ENCODE results near the gene SERF1A. TPM values are rescaled to one million over a fixed set of nuclear protein-coding genes. Genes with fewer than 3 reads are reported as not detected.
"Not testable (repeated sequence)": the region's sequence is repeated elsewhere in the genome, so short reads cannot be mapped to it uniquely, and the experiment has no call there.

Gene SERF1A
- total RNA-seq = 10 to 100 TPM in 1 of 2 donors, 1 to 10 TPM in 1; 7.3 to 10.1 TPM

- H3K36me3 ChIP-seq (replicated peaks in 1 of 2; ENCODE audit: insufficient read depth in 1 of 2, low read depth in 2 of 2); H3K4me3 ChIP-seq; H3K27me3 ChIP-seq; intact Hi-C loops (cut with DNase I); DNase-seq; H3K4me1 ChIP-seq; H3K9me3 ChIP-seq; H3K27ac ChIP-seq: not testable (repeated sequence)
- peak; percentile 98 for ATAC-seq
- no CpG with 5 or more reads among the region's 66 CpGs for WGBS, 2 donors
Observed at GRCh38 chr5:70900533-70901271, at the start of gene SERF1A. SERF1A (plus strand) TSS chr5:70900669; CDS start chr5:70900870, 201 bp downstream.

- H3K9me3 ChIP-seq; intact Hi-C loops (cut with DNase I); H3K4me1 ChIP-seq; DNase-seq; H3K27ac ChIP-seq; H3K27me3 ChIP-seq; H3K4me3 ChIP-seq; ATAC-seq; H3K36me3 ChIP-seq (replicated peaks in 1 of 2; ENCODE audit: insufficient read depth in 1 of 2, low read depth in 2 of 2): not testable (repeated sequence)
- no CpG with 5 or more reads among the region's 2 CpGs for whole genome bisulfite sequencing, 2 donors
Observed at GRCh38 chr5:70866778-70867177, 33.7 kb upstream of the SERF1A start.

GRCh38 chr5:70870626-70871025 lies 29.8 kb upstream of the SERF1A start:
- no CpG with 5 or more reads among the region's 1 CpG for WGBS, 2 donors
- DNase-seq; H3K27ac ChIP-seq; H3K9me3 ChIP-seq; H3K4me1 ChIP-seq; H3K27me3 ChIP-seq; H3K4me3 ChIP-seq; intact Hi-C loops (cut with DNase I); H3K36me3 ChIP-seq (replicated peaks in 1 of 2; ENCODE audit: insufficient read depth in 1 of 2, low read depth in 2 of 2); ATAC-seq: not testable (repeated sequence)

- ATAC-seq; H3K9me3 ChIP-seq; H3K27ac ChIP-seq; H3K36me3 ChIP-seq (replicated peaks in 1 of 2; ENCODE audit: insufficient read depth in 1 of 2, low read depth in 2 of 2); H3K4me3 ChIP-seq; intact Hi-C loops (cut with DNase I); H3K27me3 ChIP-seq; H3K4me1 ChIP-seq; DNase-seq: not testable (repeated sequence)
- no CpG with 5 or more reads among the region's 2 CpGs for WGBS, 2 donors
Observed at GRCh38 chr5:70896076-70896475, 4.4 kb upstream of the SERF1A start.

DNA sequence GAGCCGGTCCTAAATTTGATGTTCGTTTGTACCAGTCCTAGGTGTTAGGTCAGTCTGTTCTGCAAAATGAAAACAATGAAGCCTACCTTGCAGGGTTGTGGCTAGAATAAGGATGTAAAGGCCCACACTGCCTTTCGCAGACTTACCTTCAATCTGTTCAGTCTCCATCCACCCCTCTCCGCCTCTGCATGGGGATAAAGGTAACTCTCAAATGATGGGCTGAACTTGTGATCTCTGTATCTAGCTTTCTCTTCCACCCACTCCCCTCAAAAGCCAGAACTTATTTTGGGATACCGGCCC lies 753 bp downstream of the SERF1A start:
- WGBS, 2 donors = no CpG with 5 or more reads among the region's 5 CpGs
- H3K4me3 ChIP-seq; H3K36me3 ChIP-seq (replicated peaks in 1 of 2; ENCODE audit: insufficient read depth in 1 of 2, low read depth in 2 of 2); H3K27ac ChIP-seq; intact Hi-C loops (cut with DNase I); H3K4me1 ChIP-seq; H3K27me3 ChIP-seq; H3K9me3 ChIP-seq; DNase-seq; ATAC-seq: not testable (repeated sequence)

- H3K4me3 ChIP-seq; H3K9me3 ChIP-seq; H3K27me3 ChIP-seq; DNase-seq; intact Hi-C loops (cut with DNase I); H3K27ac ChIP-seq; ATAC-seq; H3K4me1 ChIP-seq; H3K36me3 ChIP-seq (replicated peaks in 1 of 2; ENCODE audit: insufficient read depth in 1 of 2, low read depth in 2 of 2): not testable (repeated sequence)
- no CpG with 5 or more reads among the region's 5 CpGs for WGBS, 2 donors
Observed at GRCh38 chr5:70906624-70907023, 6.2 kb downstream of the SERF1A start.

GRCh38 chr5:70916829-70917228 lies 16.4 kb downstream of the SERF1A start:
- H3K4me1 ChIP-seq; DNase-seq; H3K36me3 ChIP-seq (replicated peaks in 1 of 2; ENCODE audit: insufficient read depth in 1 of 2, low read depth in 2 of 2); H3K9me3 ChIP-seq; ATAC-seq; H3K4me3 ChIP-seq; intact Hi-C loops (cut with DNase I); H3K27me3 ChIP-seq; H3K27ac ChIP-seq: not testable (repeated sequence)

DNA sequence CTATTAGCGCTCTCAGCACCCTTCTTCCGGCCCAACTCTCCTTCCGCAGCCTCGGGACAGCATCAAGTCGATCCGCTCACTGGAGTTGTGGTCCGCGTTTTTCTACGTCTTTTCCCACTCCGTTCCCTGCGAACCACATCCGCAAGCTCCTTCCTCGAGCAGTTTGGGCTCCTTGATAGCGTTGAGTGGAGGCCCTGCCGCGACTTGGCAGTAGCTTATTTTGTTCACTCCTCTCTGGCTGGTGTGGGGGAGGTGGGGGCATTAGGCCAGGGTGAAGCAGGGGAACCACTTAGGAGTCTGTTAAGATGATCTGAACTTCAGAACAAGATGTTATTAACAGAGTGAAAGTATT lies 24.7 kb downstream of the SERF1A start:
- whole genome bisulfite sequencing, 2 donors = no CpG with 5 or more reads among the region's 16 CpGs
- peak; percentile 30 for ATAC-seq
- intact Hi-C loops (cut with DNase I); H3K4me1 ChIP-seq; DNase-seq; H3K27ac ChIP-seq; H3K9me3 ChIP-seq; H3K36me3 ChIP-seq (replicated peaks in 1 of 2; ENCODE audit: insufficient read depth in 1 of 2, low read depth in 2 of 2); H3K4me3 ChIP-seq; H3K27me3 ChIP-seq: not testable (repeated sequence)

DNA sequence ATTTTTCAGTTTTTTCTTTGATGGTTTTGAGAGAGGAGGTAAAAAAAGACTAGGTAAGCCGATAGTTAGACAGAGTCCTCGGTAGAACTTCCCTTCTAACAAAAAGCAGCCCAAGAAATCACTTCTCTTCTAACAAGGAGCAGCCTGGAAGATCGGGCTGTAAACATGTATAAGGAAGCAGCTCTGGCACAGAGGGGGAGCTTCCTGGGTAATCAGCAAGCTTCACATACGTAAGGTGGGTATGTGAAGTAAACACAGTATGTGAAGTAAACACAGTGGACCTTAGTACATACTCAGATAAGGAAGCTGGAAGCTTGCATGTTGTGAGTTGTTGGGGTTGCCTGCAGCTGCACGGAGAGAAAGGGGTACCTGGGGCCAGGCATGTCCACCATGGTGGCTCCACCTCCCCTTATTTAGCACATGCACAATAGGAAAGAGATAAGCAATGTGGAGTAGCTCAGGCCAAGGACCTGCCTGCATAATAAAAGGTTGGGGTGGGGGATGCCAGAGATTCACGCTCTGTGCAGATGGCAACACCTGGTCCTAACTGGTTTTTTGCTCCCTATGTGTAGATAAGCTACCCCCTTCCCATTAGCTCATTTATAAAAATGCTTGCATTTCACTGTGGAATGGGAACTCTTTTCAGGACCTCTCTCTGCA lies 31.4 kb downstream of the SERF1A start:
- DNase-seq; H3K36me3 ChIP-seq (replicated peaks in 1 of 2; ENCODE audit: insufficient read depth in 1 of 2, low read depth in 2 of 2); H3K27me3 ChIP-seq; H3K4me3 ChIP-seq; H3K4me1 ChIP-seq; ATAC-seq; H3K9me3 ChIP-seq; H3K27ac ChIP-seq; intact Hi-C loops (cut with DNase I): not testable (repeated sequence)
- no CpG with 5 or more reads among the region's 6 CpGs for WGBS, 2 donors

DNA sequence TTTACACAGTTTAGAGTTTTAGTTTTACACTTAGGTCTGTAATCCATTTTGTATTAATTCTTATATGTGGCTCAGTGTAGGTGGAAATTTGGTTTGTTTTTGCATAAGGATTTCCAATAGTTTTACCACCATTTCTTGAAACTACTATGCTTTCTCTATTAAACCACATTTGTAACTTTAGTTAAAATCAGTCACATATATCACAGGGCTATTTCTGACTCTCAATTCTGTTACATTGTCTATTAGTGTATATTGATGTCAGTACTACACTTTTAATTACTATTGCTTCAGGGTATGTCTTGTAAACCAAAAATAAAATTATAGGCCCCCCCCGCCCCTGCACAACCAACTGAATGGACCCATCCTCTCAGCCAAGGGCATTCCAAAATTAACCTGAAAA lies 32.1 kb downstream of the SERF1A start:
- H3K9me3 ChIP-seq, ATAC-seq: not testable (repeated sequence)

GRCh38 chr5:70953068-70953467 lies 52.6 kb downstream of the SERF1A start:
- H3K4me1 ChIP-seq; H3K4me3 ChIP-seq; ATAC-seq; H3K9me3 ChIP-seq; H3K27me3 ChIP-seq; H3K27ac ChIP-seq; DNase-seq; H3K36me3 ChIP-seq (replicated peaks in 1 of 2; ENCODE audit: insufficient read depth in 1 of 2, low read depth in 2 of 2); intact Hi-C loops (cut with DNase I): not testable (repeated sequence)
- no CpG with 5 or more reads among the region's 10 CpGs for WGBS, 2 donors

More for the DNA sequence above, 32.1 kb downstream of the SERF1A start:
- no CpG with 5 or more reads among the region's 1 CpG for WGBS, 2 donors
- H3K4me3 ChIP-seq; H3K36me3 ChIP-seq (replicated peaks in 1 of 2; ENCODE audit: insufficient read depth in 1 of 2, low read depth in 2 of 2); intact Hi-C loops (cut with DNase I); H3K27me3 ChIP-seq; H3K4me1 ChIP-seq; DNase-seq; H3K27ac ChIP-seq: not testable (repeated sequence)
